Right atrium auricular region (tissue), 2 donors: ENCODE data around the gene MRFAP1. TPM values are rescaled to one million over a fixed set of nuclear protein-coding genes. Genes with fewer than 3 reads are reported as not detected.

ENCODE experiments used
- DNase-seq: peaks from one replicate; pipeline ENCODE4 v3.0.0-alpha.2; 2019; ENCODE audit warnings: low spot score
- H3K27ac ChIP-seq, 2 donors: fragments of 200-600 bp; sonication (generic); 1 replicate in 1 of 2; 2 replicates in 1 of 2; pipeline ENCODE4 v1.5.1; 2016 to 2019
- H3K27me3 ChIP-seq, 2 donors: fragments of 200-600 bp; sonication (generic); one replicate each; pipeline versions ENCODE4 v1.5.1 to v1.6.0; 2017 to 2019
- H3K36me3 ChIP-seq: fragments of 200-600 bp; sonication (generic); one replicate; pipeline ENCODE4 v1.5.1; 2016
- H3K4me1 ChIP-seq, 2 donors: fragments of 200-600 bp; sonication (generic); one replicate each; pipeline versions ENCODE4 v1.5.1 to v1.6.0; 2017 to 2019
- H3K4me3 ChIP-seq, 2 donors: fragments of 200-600 bp; sonication (generic); 1 replicate in 1 of 2; 2 replicates in 1 of 2; pipeline ENCODE4 v1.5.1; 2017 to 2019; ENCODE audit warnings: mild to moderate bottlenecking in 1 of 2, moderate library complexity in 1 of 2
- H3K9me3 ChIP-seq, 2 donors: fragments of 200-600 bp; sonication (generic); one replicate each; pipeline ENCODE4 v1.5.1; 2019
- CTCF ChIP-seq, 2 donors: fragments of 200-600 bp; sonication (generic); IDR thresholded peaks; one replicate each; pipeline ENCODE4 v1.5.1; 2019; ENCODE audit warnings: antibody characterized with exemption in 2 of 2
- total RNA-seq, 2 donors: library from RNA; depleted of rRNA; stranded (reverse); fragments of >200 nt; gene quantifications; one replicate each; pipeline ENCODE4 v1.1.0, GENCODE V29; 2016

MRFAP1 gene
- total RNA-seq, 2 donors from 2014 or later, result 170 to 176 TPM

- H3K27ac ChIP-seq, result no peak overlapping the region
- DNase-seq, result no peak
- no peaks in the 10 kb centered on the region for H3K36me3 ChIP-seq
- H3K9me3 ChIP-seq, result no peaks in the 10 kb centered on the region
- H3K27me3 ChIP-seq, result no peaks in the 10 kb centered on the region
- no peak overlapping the region for H3K4me3 ChIP-seq
- no peak for TF ChIP-seq CTCF (IDR thresholded peaks at IDR 0.05)
- H3K4me1 ChIP-seq, result no peaks in the 10 kb centered on the region
Measured at GRCh38 chr4:6594826-6595355, 45.6 kb upstream of the MRFAP1 start.

GRCh38 chr4:6595897-6596537 is 44.5 kb upstream of the MRFAP1 start:
- H3K4me1 ChIP-seq, result no peaks in the 10 kb centered on the region
- no peak overlapping the region for H3K4me3 ChIP-seq
- no peaks in the 10 kb centered on the region for H3K27me3 ChIP-seq
- H3K9me3 ChIP-seq, result no peaks in the 10 kb centered on the region
- no peak for DNase-seq
- H3K36me3 ChIP-seq, result peaks cover 6% of the 10 kb centered on the region
- H3K27ac ChIP-seq, result no peak overlapping the region
- no peak for TF ChIP-seq CTCF (IDR thresholded peaks at IDR 0.05)

- no peak overlapping the region for H3K4me3 ChIP-seq
- TF ChIP-seq CTCF (IDR thresholded peaks at IDR 0.05), result no peak
- H3K4me1 ChIP-seq, result no peaks in the 10 kb centered on the region
- H3K27me3 ChIP-seq, result no peaks in the 10 kb centered on the region
- no peaks in the 10 kb centered on the region for H3K9me3 ChIP-seq
- H3K27ac ChIP-seq, result no peak overlapping the region
- H3K36me3 ChIP-seq, result peaks cover 6% of the 10 kb centered on the region
- no peak for DNase-seq
Measured at GRCh38 chr4:6596948-6597347, 43.5 kb upstream of the MRFAP1 start.

GRCh38 chr4:6598127-6598526 is 42.4 kb upstream of the MRFAP1 start:
- no peaks in the 10 kb centered on the region for H3K9me3 ChIP-seq
- no peak for DNase-seq
- TF ChIP-seq CTCF (IDR thresholded peaks at IDR 0.05), result no peak
- H3K36me3 ChIP-seq, result peaks cover 6% of the 10 kb centered on the region
- H3K27me3 ChIP-seq, result no peaks in the 10 kb centered on the region
- no peak overlapping the region for H3K4me3 ChIP-seq
- no peak overlapping the region for H3K27ac ChIP-seq
- H3K4me1 ChIP-seq, result no peaks in the 10 kb centered on the region

- H3K27ac ChIP-seq, result no peak overlapping the region
- H3K9me3 ChIP-seq, result no peaks in the 10 kb centered on the region
- no peak overlapping the region for H3K4me3 ChIP-seq
- no peaks in the 10 kb centered on the region for H3K4me1 ChIP-seq
- H3K36me3 ChIP-seq, result peaks cover 6% of the 10 kb centered on the region
- H3K27me3 ChIP-seq, result no peaks in the 10 kb centered on the region
- TF ChIP-seq CTCF (IDR thresholded peaks at IDR 0.05), result no peak
- DNase-seq, result no peak
Measured at GRCh38 chr4:6598641-6599040, 41.8 kb upstream of the MRFAP1 start.
